Activated T-cell treated with anti-CD3 and anti-CD28 coated beads for 24 hours (primary cell): Measurements from ENCODE around the gene GPX2.

Experiments
- DNase-seq: peaks from one replicate; pipeline ENCODE4 v3.0.0-alpha.2; 2020; ENCODE audit warnings: low read depth

GPX2 gene

GRCh38 chr14:64960762-64961276, 18.3 kb upstream of the GPX2 start:
- DNase-seq: no peak

GRCh38 chr14:64958743-64959142, 16.2 kb upstream of the GPX2 start:
- DNase-seq: no peak

- no peak for DNase-seq
Measured at GRCh38 chr14:64958201-64958600, 15.7 kb upstream of the GPX2 start.

- DNase-seq: no peak
Measured at GRCh38 chr14:64956697-64957406, 14.3 kb upstream of the GPX2 start.

- DNase-seq: no peak
Measured at GRCh38 chr14:64955297-64955696, 12.8 kb upstream of the GPX2 start.

GRCh38 chr14:64954491-64955240, 12.1 kb upstream of the GPX2 start:
- no peak for DNase-seq

- no peak for DNase-seq
Measured at GRCh38 chr14:64953661-64954060, 11.1 kb upstream of the GPX2 start.

GRCh38 chr14:64953310-64953654, 10.7 kb upstream of the GPX2 start:
- DNase-seq: no peak

GRCh38 chr14:64952598-64953309, 10.2 kb upstream of the GPX2 start:
- no peak for DNase-seq

- DNase-seq: no peak
Measured at GRCh38 chr14:64951724-64952123, 9.2 kb upstream of the GPX2 start.

- DNase-seq: no peak
Measured at GRCh38 chr14:64951291-64951690, 8.7 kb upstream of the GPX2 start.

- no peak for DNase-seq
Measured at GRCh38 chr14:64950889-64951288, 8.3 kb upstream of the GPX2 start.

GRCh38 chr14:64948612-64949210, 6.2 kb upstream of the GPX2 start:
- DNase-seq: no peak

- DNase-seq: no peak
Measured at GRCh38 chr14:64947710-64948611, 5.4 kb upstream of the GPX2 start.

GRCh38 chr14:64946310-64947045, 3.9 kb upstream of the GPX2 start:
- no peak for DNase-seq

- no peak for DNase-seq
Measured at GRCh38 chr14:64945431-64946178, 3.1 kb upstream of the GPX2 start.

- DNase-seq: no peak
Measured at GRCh38 chr14:64944861-64945260, 2.3 kb upstream of the GPX2 start.

- DNase-seq: no peak
Measured at GRCh38 chr14:64944041-64944440, 1.5 kb upstream of the GPX2 start.

GRCh38 chr14:64943556-64943955, 1.0 kb upstream of the GPX2 start:
- no peak for DNase-seq

- no peak for DNase-seq
Measured at GRCh38 chr14:64940336-64940910, 2.1 kb downstream of the GPX2 start.
